ENCODE data around the gene PARP16. TPM values are rescaled to one million over a fixed set of nuclear protein-coding genes. Genes with fewer than 3 reads are reported as not detected.

PARP16 gene
- total and polyA plus RNA-seq, 8 donors = 2.6 to 17.5 (median 6.7) TPM

- Histone ChIP-seq H3K27ac (no peak overlapping the region), H3K27me3 (peaks cover 0 to 40% (median 6%) of the 10 kb centered on the region in 3 donors), H3K4me1 (no peaks in the 10 kb centered on the region), H3K4me3 (no peak overlapping the region), H3K36me3 (no peaks in the 10 kb centered on the region), H3K9me3 (no peaks in the 10 kb centered on the region)
- 52 to 80% (median 72%) methylated on average over 5 of the region's 5 CpGs for WGBS, 5 donors
- DNase-seq = no peak
- intact Hi-C loops (cut with DNase I; ENCODE audit: low total_unique reads) = no loop called here
- TF ChIP-seq CTCF (IDR thresholded peaks at IDR 0.05) (no peak), POLR2A (IDR thresholded peaks at IDR 0.05) (no peak), EP300 (IDR thresholded peaks at IDR 0.05) (no peak), POLR2AphosphoS5 (IDR thresholded peaks at IDR 0.05) (no peak)
Observed at GRCh38 chr15:65333856-65334255, 47.2 kb upstream of the PARP16 start.

- TF ChIP-seq POLR2AphosphoS5 (IDR thresholded peaks at IDR 0.05) (no peak), POLR2A (IDR thresholded peaks at IDR 0.05) (no peak), CTCF (IDR thresholded peaks at IDR 0.05) (no peak), EP300 (IDR thresholded peaks at IDR 0.05) (no peak)
- no peaks in the 10 kb centered on the region for H3K4me1 ChIP-seq
- no peak overlapping the region for H3K27ac ChIP-seq
- intact Hi-C loops (cut with DNase I; ENCODE audit: low total_unique reads) = no loop called here
- no peak overlapping the region for H3K4me3 ChIP-seq
- H3K27me3 ChIP-seq = peaks cover 0 to 37% (median 6%) of the 10 kb centered on the region in 3 donors
- 80 to 89% (median 80%) methylated on average over 16 of the region's 16 CpGs for WGBS, 5 donors
- no peaks in the 10 kb centered on the region for H3K36me3 ChIP-seq
- no peaks in the 10 kb centered on the region for H3K9me3 ChIP-seq
- no peak for DNase-seq
Observed at GRCh38 chr15:65333148-65333820, 46.6 kb upstream of the PARP16 start.

GRCh38 chr15:65332391-65333147 lies 45.9 kb upstream of the PARP16 start:
- no peaks in the 10 kb centered on the region for H3K36me3 ChIP-seq
- peaks cover 0 to 31% (median 6%) of the 10 kb centered on the region in 3 donors for H3K27me3 ChIP-seq
- H3K4me3 ChIP-seq = no peak overlapping the region
- no peak for DNase-seq
- intact Hi-C loops (cut with DNase I; ENCODE audit: low total_unique reads) = no loop called here
- WGBS, 5 donors = 79 to 85% (median 83%) methylated on average over 30 to 31 of the region's 31 CpGs
- TF ChIP-seq POLR2A (IDR thresholded peaks at IDR 0.05) (no peak), CTCF (IDR thresholded peaks at IDR 0.05) (no peak)
- H3K27ac ChIP-seq = no peak overlapping the region
- H3K9me3 ChIP-seq = no peaks in the 10 kb centered on the region
- H3K4me1 ChIP-seq = no peaks in the 10 kb centered on the region

- WGBS, 5 donors = 66 to 89% (median 84%) methylated on average over 6 to 7 of the region's 7 CpGs
- H3K27me3 ChIP-seq = peaks cover 0 to 28% (median 4%) of the 10 kb centered on the region in 3 donors
- H3K27ac ChIP-seq = no peak overlapping the region
- intact Hi-C loops (cut with DNase I; ENCODE audit: low total_unique reads) = no loop called here
- TF ChIP-seq CTCF (IDR thresholded peaks at IDR 0.05) = no peak
- TF ChIP-seq POLR2A (IDR thresholded peaks at IDR 0.05) = no peak
- no peak for TF ChIP-seq EP300 (IDR thresholded peaks at IDR 0.05)
- no peak for TF ChIP-seq POLR2AphosphoS5 (IDR thresholded peaks at IDR 0.05)
- H3K4me3 ChIP-seq = no peak overlapping the region
- no peaks in the 10 kb centered on the region for H3K36me3 ChIP-seq
- no peaks in the 10 kb centered on the region for H3K4me1 ChIP-seq
- no peak for DNase-seq
- no peaks in the 10 kb centered on the region for H3K9me3 ChIP-seq
Observed at GRCh38 chr15:65331811-65332210, 45.1 kb upstream of the PARP16 start.
